GM08714 (cell line): ENCODE results near the gene RUNX3.
A peak's percentile ranks its signal among the peaks of the same experiment; 100 is the strongest.
"Not testable (repeated sequence)": the region's sequence is repeated elsewhere in the genome, so short reads cannot be mapped to it uniquely, and the experiment has no call there.

Source experiments
- H3K4me3 ChIP-seq: fragments of 200-500 bp; sonication (Bioruptor generic); 2 replicates; pipeline ENCODE4 v1.5.1; 2014; ENCODE audit warnings: mild to moderate bottlenecking, low read length, inconsistent platforms
- ZNF274 ChIP-seq: IDR thresholded peaks from 2 replicates; pipeline ENCODE4 v1.6.1; 2012; ENCODE audit warnings: mild to moderate bottlenecking, low read depth, low read length

RUNX3 gene

DNA sequence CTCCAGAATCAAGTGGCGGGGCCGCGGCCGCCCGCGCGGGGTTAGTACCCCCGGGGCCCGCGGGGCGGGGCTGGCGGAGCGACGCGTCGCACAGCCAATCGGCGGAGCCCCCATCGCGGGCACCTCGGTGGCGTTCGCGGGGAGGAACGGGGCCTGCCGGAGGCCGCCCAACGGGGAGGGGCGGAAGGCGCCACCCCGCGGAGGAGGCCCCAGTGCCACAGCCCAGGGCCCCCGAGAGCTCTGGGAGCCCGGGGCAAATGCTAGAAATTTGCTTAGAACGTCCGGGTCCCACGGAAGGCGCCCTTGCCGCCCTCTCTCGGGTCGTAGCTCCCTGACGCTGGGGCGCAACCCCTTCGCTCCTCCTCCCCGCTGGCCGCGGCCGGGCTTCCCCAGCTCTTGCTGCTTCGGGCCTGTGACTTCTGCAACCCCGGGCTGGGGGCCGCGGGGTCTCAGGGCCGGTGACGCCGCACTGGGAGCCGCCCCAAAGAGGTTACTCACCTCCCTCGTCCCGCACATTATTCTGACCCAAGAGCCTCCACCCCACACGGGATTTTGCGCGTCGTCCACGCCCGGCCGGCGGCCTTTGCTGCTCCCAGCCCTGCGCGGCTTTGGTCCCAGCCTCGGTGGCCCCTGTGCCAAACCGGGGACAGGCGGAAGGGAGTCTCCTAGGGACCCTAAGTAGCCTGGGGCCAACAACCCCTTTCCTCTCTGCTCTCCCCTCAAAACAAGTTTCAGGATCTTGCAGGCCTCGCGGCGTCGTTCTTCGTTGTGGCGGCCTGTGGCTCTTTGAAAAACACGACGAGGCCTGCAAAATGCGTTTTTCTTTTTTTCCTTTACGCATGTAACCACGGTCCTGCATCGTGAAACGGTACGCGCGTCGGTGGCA, at the start of gene RUNX3:
Gene RUNX3, minus strand, starts transcription at position 17 of the 886 bp plus-strand sequence. CDS start 408 bp downstream, outside the sequence.
- no peak for TF ChIP-seq ZNF274
- H3K4me3 ChIP-seq, result peak within 1 kb of the TSS; percentile 90

DNA sequence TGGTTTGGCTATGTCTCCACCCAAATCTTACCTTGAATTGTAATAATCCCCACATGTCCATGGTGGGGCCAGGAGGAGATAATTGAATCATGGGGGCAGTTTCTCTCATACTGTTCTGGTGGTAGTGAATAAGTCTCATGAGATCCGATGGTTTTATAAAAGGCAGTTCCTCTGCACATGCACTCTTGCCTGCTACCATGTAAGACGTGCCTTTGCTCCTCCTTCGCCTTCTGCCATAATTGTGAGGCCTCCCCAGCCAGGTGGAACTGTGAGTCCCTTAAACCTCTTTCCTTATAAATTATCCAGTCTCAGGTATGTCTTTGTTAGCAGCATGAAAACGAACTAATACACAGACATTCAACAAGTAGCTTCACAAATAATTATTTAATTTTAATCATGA, 49.2 kb upstream of the RUNX3 start:
- H3K4me3 ChIP-seq, result not testable (repeated sequence)

DNA sequence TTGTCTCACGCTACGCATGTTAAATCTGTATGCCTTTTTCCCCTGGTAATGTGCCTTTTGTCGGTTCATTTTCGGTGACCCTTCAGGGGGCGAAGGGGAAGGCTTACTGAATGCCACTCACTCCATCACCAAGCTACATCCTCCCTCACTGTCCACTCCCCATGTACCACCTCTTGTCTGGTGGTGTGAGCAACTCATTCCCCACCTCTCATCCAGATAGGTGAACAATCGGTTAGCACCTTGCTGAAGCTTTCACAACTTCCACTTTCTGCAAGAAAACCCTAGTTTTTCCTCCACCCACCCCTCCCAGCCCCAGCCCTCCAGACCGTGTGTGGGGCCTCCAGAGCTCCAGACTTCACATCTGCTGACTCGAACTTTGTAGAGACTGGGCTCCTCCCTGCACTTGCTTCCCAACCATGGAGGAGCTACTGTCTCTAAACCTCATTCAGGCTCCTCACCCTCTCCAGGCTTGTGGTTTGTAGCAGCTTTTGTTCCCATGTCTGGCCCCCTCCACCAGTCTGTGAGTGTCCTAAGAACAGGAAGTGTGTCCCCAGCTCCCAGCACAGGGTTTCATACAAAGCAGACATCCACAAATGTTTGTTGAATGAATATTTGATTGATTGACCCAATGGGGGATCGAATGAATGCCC, 48.4 kb upstream of the RUNX3 start:
- TF ChIP-seq ZNF274, result no peak
- no peak overlapping the region for H3K4me3 ChIP-seq

DNA sequence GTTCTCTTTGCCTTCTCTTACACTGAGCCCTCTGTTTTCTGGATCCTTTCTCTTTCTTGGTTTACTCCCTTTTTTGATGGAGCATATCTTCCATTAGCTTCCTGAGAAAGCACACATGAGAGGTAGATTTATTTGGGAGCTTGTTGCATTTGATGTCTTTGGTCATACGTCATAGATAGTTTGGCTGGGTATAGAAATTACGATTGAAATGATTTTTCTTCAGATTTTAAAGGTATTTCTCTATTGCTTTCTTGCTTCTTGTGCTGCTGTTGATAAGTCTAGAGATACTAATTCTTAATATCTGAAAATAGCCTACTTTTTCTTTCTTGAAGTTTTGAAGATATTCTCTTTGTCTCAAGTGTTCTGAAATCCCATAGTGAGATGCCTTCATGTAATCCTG, 45.3 kb upstream of the RUNX3 start:
- no peak overlapping the region for H3K4me3 ChIP-seq
- no peak for TF ChIP-seq ZNF274

DNA sequence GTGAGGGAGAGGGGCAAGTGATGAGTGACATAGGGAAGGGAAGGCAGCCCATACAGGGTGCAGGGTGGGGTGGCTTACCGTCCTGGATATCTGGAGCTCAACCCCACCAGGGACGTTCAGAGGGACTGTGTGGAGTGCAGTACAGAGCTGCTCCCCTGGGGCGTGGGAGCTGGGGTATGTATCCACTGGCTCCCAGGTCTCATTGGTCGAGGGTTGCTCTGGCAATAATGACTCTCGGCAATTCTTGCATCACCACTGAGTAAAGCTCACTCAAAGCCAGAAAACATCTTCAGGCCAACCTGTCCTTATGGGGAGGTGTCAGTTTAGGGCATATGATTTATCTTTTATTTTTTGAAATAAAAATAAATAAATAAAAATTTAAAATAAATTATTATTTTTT, 43.2 kb upstream of the RUNX3 start:
- TF ChIP-seq ZNF274, result no peak
- H3K4me3 ChIP-seq, result no peak overlapping the region

DNA sequence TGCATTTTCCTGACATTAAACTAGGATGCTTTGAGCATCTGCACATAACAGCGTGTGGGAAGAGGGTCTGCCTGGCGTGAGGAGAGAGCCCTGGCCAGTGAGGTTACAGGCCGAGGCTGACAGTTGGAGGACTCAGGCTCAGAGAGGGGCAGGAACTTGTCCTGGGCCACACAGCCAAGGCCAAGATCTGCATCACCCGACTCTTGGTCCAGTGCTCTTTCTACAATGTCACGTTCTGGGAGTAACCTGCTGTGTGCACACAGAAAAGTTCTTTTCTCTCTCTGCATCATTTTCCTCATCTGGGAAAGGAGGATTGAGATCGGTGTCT, 42.8 kb upstream of the RUNX3 start:
- TF ChIP-seq ZNF274, result no peak
- H3K4me3 ChIP-seq, result no peak overlapping the region

DNA sequence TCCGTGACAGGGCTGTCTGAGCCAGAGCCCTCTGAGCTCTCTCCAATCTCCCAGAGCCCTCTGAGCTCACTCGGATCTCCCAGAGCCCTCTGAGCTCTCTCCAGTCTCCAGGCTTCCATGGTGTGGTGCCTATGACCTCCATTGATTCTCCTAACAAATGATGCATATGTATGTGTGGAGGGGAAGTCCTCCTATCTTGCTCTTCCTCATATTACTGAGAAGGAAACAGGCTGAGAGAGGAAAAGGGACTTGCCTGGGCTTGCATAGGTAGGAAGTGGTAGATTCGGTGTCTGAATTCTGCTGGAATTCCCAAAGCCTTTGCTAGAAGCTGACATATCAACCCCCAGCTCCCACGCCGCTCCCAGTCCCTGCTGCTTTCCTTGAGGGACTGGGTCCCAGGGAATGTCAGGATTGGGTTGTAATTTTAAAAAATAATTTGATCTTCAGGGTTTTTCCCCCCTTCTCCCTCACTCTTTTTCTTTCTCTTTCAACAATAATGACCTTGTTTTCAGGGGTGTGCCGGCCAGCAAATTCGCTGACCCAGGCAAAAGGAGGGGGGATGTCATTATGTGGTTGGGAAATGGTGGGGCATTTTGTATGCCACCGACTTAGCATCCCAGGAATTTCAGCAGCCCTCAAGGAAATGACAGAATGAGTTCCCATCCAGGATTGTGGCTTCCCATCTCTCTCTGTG, 42.3 kb upstream of the RUNX3 start:
- no peak overlapping the region for H3K4me3 ChIP-seq
- no peak for TF ChIP-seq ZNF274

DNA sequence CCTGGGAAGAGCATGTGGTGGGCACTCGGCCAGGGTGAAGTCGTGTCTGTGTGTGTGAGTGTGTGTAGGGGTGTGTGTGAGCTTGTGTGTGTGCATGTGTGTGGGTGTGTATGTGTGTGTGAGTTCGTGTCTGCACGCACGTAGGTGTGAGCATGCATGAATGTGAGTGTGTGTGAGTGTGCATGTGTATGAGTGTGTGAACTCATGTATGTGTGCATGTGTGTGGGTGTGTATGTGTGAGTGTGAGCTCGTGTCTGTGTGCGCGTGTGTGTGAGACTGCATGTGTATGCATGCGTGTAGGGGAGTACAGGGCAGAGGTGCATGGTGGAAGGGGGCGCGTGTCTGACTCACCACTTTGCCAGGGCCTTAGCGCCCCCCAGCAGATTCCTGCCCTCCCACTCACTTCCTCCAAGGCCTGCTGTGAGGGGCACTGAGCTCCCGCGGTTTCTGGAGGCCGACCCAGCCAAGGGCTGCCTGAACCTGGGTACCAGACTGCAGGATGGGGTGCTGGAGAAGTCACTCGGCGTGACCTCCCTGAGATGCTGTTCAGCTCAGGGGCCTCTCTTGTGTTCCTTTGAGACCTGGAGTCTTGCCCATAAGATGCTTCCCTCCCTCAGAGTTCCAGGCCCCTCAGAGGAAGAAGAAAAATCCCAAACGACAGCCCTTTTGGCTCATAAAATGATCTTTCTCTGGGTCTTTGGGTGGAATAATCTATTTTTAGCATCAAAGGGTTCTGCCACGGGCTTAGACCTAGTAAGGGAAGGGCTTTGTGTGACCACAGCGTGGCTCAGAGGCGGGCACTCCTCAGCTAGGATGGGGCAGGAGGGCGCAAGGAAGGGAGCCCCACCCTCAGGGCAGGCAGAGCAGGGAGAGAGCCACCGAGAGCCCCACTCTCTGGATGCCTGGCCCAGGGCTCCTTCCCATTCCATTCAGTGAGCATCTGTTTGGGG, 41.1 kb upstream of the RUNX3 start:
- TF ChIP-seq ZNF274, result no peak

DNA sequence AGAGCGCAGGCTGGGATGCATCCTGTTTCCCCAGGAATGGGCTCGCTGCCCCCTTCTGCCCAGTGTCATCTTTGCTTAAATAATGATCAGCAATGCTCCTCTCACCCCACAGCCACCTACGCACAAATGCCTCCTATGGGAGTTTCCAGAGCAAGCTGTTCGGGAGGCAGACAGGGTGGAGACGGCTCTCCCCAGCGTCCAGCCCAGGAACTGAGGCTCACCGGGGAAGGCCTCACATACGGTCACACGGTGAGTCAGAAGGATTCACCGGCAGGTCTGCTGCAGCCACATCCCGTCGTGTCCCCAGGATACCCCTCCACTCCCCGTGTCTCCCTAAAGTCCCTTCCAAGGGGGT, 40.3 kb upstream of the RUNX3 start:
- no peak overlapping the region for H3K4me3 ChIP-seq
- no peak for TF ChIP-seq ZNF274

More for the DNA sequence above, 41.1 kb upstream of the RUNX3 start:
- H3K4me3 ChIP-seq, result no peak overlapping the region

DNA sequence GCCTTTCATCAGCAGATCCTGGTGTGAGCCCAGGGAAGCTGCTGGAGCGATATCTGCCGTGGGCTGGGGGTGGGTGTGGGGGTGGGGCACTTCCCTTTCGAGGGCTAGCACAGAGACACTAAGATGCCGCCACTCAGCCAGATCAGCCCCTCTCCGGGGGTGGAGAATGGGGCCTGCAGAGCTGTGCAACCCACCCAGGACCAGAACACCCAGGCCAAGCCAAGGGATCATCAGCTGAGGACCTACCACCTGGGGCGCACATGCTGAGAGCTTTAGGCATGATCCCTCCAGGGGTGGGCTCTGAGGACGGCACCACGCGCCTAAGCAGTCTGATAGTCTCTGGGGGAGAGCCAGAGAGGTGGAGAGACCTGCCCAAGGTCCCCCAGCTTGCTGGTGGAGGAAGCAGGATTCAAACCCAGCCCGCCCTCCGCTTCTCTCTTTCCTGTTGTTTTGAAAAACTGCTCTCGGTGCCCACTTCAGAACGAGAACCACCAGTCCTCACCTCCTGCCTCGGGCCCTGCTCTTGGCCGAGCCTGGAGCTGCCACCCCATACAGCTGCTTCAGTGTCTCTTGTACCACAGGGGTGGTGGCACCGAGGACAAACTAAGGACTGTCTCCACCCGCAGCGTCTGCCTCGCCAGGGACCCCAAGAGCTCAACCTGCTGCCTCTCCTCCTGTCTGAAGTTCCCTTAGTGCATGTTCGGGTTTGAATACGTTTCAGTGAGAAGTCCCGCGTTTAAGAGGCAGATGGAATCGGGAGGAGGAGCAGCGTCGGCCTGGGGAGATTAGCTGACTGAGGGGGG, 39.7 kb upstream of the RUNX3 start:
- no peak for TF ChIP-seq ZNF274
- no peak overlapping the region for H3K4me3 ChIP-seq

DNA sequence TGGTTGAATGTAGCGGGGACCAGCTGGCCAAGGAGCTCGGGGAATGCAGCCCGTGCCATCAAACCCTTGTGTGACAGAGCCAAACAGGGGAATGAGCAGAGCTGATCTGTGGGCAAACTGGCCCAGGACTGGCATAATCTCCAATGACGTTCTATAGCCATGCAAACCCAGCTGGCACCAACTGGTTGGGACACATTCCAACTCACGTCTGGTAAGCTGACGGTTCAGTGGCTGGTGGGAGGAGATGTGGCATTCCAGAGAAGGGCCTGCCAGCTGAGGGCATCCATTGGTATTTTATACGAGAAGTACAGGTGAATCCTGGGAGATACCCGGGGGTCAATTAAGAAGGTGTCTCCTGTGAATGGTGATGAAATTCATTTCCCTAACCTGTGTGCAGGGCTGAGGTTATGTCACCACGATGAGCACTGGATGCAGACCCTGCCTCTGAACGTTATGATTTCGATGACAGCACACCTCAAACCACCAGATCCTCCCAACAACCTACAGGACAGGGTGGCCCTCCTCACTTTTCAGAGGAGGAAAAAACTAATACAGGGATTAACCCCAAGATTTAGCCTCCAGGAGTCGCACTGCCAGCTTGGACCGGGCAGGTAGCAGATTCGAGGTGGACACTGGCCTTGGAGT, 39.0 kb upstream of the RUNX3 start:
- H3K4me3 ChIP-seq, result no peak overlapping the region
- TF ChIP-seq ZNF274, result no peak

DNA sequence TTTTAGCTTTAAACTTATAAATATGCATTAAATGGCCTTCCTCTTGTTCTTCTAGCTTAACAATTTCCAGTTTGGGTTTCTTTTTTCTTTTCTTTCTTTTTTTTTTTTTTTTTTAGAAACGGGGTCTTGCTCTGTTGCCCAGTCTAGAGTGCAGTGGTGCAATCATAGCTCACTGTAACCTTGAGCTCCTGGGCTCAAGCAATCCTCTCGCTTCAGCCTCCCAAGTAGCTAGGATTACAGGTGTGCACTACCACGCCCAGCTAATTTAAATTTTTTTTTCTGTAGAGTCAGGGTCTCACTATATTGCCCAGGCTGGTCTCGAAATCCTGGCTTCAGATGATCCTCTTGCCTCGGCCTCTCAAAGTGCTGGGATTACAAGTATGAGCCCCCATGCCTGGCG, 37.9 kb upstream of the RUNX3 start:
- TF ChIP-seq ZNF274, result no peak
- no peak overlapping the region for H3K4me3 ChIP-seq

DNA sequence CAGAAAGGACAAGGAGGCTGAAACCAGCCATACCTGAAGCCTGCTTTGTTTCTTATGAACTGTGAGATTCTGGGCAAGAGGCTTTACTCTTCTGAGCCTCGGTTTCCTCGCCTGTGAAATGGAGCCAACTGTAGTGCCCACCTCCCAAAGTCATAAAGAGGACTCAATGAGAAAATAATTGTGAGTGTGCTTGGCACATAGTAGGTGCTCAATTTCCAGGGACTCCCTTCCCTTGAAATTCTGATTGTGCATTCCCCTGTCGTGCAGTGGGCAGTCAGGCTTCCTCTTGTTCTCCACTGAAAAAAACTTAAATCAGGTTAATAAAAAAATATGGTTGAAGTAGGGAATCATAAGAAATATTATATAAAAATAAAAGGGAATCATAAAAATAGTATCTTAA, 37.5 kb upstream of the RUNX3 start:
- no peak for TF ChIP-seq ZNF274
- no peak overlapping the region for H3K4me3 ChIP-seq
